Skin epidermis (tissue), 12 donors: Measurements from ENCODE around the gene KREMEN2.

Source experiments
- H3K27ac ChIP-seq, 21 experiments: fragments of 200-600 bp; sonication (generic) in 11 of 21; one replicate each; pipeline ENCODE4 v1.5.0; 2020; ENCODE audit warnings: mild to moderate bottlenecking in 3 of 21, inconsistent platforms in 2 of 21, moderate library complexity in 2 of 21
- H3K4me3 ChIP-seq, 7 experiments: fragments of 200-600 bp; sonication (generic) in 2 of 7; one replicate each; pipeline ENCODE4 v1.5.0; 2020; ENCODE audit warnings: inconsistent platforms in 2 of 7, mild to moderate bottlenecking in 2 of 7, moderate library complexity in 1 of 7

The KREMEN2 gene

DNA sequence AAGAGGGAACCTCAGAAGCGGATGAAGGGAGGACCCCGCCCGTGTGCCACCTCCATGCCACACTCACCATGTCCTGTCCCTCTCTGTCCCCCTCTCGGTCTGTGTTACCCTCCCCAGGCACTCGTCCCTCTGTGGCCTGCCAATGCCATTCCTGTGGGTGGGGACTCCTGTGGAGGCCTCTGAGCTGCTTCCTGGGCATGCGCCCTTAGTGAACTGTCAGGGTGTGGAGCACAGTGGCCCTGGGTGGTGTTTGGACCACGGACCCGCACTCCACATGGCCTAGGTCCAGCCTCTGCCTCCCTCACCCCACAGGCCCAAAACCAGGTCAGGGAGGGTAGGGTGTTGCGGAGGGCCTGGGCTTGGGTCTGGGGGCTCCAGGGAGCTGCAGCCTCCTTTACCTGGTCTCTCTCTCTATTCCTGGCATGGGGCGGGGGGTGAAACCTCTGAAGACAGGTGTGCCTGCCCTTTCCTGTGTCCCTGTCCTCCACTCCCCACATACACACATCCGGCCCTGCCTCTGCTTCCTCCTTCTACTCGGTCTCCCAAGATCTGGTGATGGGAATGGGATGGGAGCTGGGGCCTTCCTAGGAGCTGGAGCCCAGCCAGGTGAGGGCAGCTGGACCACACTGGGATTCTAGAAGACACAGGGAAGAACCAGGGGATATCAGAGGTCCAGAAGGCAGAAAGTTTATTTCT is 27.6 kb downstream of the KREMEN2 start:
- peak overlapping the region in 6 of 21 experiments; percentile 7 to 72 (median 40) for H3K27ac ChIP-seq

DNA sequence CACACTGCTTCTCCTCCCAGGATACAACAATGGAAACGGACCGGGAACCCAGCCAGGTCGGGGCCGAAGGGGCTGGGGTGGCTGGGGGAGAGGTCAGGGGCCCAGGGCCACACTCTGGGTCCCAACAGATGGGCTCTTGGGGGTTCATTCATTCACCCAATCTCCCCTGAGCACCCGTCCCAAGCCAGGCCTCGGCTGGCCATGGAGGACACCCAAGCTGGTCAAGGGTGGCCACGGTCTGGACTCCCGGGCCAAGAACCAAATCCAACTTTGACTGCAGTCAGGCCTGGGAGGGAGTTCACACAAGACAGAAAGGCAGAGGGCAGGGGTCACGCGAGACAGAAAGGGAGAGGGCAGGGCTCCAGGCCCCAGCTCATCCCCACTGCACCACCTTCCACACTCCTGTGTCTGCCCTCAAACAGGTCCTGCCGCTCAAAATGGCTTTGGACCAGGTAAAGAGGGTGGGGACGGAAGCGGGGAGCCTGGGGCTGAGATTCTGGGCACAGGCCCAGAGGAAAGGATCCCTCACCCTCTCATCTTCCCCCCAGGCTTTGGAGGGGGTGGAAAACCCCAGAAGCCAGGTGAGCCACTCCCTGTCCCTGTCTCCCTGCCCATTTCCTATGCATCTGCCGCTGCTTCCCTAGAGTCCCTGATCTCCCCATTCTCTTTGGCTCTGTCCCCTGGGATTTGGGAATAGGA is 28.5 kb downstream of the KREMEN2 start:
- no peak overlapping the region for H3K4me3 ChIP-seq
- peak overlapping the region in 8 of 21 experiments; percentile 7 to 72 (median 28) for H3K27ac ChIP-seq

More for the DNA sequence above, 27.6 kb downstream of the KREMEN2 start:
- H3K4me3 ChIP-seq: no peak overlapping the region

- Histone ChIP-seq H3K27ac (peak overlapping the region in 1 of 21 experiments; percentile 11), H3K4me3 (no peak overlapping the region)
Measured at GRCh38 chr16:2996298-2996697, 32.2 kb downstream of the KREMEN2 start.

- no peak overlapping the region for H3K4me3 ChIP-seq
- H3K27ac ChIP-seq: no peak overlapping the region
Measured at GRCh38 chr16:2999929-3000328, 35.9 kb downstream of the KREMEN2 start.

DNA sequence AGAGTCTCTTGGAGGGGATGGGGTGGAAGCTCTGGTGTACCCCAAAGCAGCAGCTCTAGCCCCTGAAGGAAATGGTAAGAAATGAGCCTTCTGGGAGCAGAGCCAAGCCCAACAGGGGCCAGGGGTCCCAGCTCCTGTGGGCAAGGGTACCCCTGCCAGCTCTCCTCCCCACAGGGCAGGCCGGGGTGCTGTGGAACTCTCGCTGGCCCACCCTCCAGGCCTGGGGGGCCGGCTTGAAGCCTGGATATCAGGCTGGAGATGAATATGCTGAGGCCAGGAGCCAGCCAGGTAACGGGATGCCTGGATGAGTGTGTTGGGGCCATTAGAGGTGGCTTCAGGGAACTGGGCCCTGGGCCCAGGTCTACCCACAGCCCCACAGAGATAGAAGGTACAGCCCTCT is 36.5 kb downstream of the KREMEN2 start:
- Histone ChIP-seq H3K4me3 (no peak overlapping the region), H3K27ac (no peak overlapping the region)

- no peak overlapping the region for H3K4me3 ChIP-seq
- H3K27ac ChIP-seq: no peak overlapping the region
Measured at GRCh38 chr16:3001316-3001715, 37.2 kb downstream of the KREMEN2 start.

- Histone ChIP-seq H3K27ac (no peak overlapping the region), H3K4me3 (peak overlapping the region in 2 of 7 experiments; percentile 19 to 30)
Measured at GRCh38 chr16:3003582-3004270, 39.7 kb downstream of the KREMEN2 start.

DNA sequence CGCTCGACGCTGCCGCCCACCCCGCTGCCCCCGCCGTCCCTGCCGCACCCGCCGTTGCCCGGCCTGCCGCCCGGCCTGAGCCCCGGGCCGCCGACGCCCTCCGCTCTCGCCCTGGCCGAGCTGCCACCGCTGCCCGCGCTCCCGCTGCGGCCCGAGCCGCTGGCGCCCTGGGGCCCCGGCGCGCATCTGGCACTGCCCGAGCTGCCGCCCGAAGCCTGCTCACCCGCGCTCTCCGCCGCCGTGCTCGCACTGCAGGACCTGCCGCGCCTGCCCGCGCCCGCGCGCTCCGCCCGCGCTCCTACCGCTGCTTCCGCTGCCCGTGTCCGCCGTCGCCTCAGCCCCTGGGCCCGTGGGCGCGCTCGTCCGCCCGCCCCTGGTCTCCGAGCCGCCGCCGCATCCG is 40.2 kb downstream of the KREMEN2 start:
- Histone ChIP-seq H3K4me3 (peak overlapping the region in 2 of 7 experiments; percentile 19 to 30), H3K27ac (no peak overlapping the region)

DNA sequence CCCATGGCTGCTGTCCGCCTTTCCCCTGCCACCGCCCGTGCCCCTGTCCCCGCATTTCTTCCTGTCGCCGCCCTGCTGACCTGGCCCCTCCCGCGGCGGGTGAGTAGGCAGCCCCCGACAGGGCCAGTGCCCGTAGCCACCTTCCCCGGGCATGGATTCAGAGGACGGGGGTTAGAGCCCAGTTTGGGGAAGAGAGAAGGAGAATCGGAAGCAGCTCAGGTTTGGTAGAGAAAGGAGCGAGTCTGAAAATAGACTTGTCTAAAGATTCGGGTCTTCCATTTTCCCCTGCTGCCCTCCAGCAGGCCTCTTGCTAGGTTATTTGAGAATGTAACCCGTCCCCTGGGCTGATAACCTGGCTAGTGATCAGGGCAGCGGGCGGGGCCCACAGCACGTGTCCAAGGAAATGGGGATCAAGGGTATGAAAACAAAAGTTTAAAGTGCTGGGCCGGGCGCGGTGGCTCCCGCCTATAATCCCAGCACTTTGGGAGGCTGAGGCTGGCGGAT is 40.8 kb downstream of the KREMEN2 start:
- peak overlapping the region in 3 of 21 experiments; percentile 5 to 55 (median 54) for H3K27ac ChIP-seq
- H3K4me3 ChIP-seq: peak overlapping the region in 4 of 7 experiments; percentile 9 to 30 (median 21)

DNA sequence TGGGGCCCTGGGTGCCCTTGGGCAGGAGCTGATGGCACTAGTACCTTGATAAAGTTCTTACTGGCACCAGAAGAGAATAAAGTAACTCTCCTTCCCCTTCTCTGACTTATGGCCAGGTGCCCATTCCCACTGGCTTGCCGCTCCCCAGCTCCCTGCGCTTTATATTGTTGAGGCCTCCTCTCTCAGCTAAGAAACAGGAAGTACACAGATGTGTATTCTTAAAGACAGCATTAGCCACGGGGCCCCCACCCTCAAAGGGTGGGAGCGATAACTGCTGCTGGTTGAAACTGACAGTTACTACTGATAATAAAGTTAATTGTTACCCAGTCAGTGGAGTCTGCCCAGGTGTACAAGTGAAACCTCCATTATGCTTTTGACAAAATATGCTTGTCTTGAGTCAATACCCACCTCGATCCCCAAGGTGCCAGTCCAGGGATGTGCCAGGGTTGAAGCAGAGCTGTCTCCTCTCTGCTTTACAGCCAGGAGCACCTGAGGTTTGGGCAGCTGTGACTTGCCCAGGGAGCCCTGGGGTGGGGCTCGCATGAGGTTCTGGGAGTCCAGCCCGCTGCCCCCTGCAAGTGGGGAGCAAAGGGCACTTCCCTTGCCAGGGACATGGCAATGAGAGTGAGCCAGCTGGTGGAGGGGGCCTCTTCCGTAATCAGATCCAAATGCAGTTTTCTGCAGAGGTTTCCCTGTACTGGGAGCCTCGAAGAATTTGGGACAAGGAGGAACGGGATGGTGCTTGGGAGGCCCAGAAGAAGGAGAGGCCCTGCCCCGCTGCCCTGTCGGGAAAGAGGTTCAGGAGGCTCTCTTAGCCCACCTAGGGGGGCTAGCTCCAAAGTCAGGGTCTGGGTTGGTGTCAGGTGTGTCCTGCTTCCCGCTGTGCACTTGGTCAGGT is 43.2 kb downstream of the KREMEN2 start:
- Histone ChIP-seq H3K27ac (peak overlapping the region in 8 of 21 experiments; percentile 15 to 73 (median 38)), H3K4me3 (peak overlapping the region in 1 of 7 experiments; percentile 1)

GRCh38 chr16:3007957-3008689 is 44.0 kb downstream of the KREMEN2 start:
- Histone ChIP-seq H3K4me3 (peak overlapping the region in 1 of 7 experiments; percentile 1), H3K27ac (peak overlapping the region in 8 of 21 experiments; percentile 9 to 73 (median 46))

GRCh38 chr16:3008690-3009037 is 44.6 kb downstream of the KREMEN2 start:
- H3K4me3 ChIP-seq: no peak overlapping the region
- peak overlapping the region in 5 of 21 experiments; percentile 9 to 73 (median 48) for H3K27ac ChIP-seq

GRCh38 chr16:3009568-3010390 is 45.7 kb downstream of the KREMEN2 start:
- H3K27ac ChIP-seq: no peak overlapping the region
- H3K4me3 ChIP-seq: no peak overlapping the region

DNA sequence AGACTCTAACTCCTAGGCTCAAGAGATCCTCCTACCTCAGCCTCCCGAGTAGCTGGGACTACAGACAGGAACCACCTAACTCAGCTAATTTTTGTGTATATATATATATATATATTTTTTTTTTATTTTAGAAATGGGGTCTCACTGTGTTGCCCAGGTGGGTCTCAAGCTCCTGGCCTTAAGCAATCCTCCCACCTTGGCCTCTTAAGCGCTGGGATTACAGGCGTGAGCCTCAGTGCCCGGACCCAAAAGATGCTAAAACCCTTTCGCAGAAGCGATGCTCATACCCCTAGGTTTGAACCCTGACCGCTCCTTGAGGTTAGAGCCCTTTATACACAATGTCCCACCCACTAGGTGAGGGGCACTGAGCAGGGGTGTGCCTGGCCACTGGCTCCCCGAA is 46.4 kb downstream of the KREMEN2 start:
- Histone ChIP-seq H3K4me3 (no peak overlapping the region), H3K27ac (no peak overlapping the region)

DNA sequence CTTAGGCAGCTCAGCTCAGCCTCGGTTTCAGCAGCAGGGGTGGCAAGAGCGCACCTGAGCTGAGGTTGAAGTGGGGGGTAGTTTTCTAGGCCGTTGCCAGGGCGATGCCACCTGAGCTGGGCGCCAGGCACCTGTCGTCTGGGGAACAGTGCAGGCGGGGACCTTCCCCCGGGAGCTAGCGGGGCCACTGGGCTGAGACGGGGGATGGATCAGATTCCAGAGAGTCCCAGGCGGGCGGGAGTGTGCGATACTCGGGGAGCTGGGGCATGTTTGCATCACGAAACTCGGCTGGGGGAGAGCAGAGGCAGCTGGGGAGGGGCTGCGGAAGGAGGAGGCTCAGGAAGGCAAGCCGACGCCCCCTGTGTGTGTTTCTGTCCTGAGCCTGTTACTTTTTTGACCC is 48.2 kb downstream of the KREMEN2 start:
- Histone ChIP-seq H3K27ac (no peak overlapping the region), H3K4me3 (no peak overlapping the region)

- no peak within 1 kb of the TSS for H3K27ac ChIP-seq
- H3K4me3 ChIP-seq: no peak within 1 kb of the TSS
Measured at GRCh38 chr16:3012828-3013420, 48.8 kb downstream of the KREMEN2 start, which contains the start of gene CLDN9. Gene CLDN9 (plus strand): TSS chr16:3012923. CDS start chr16:3013363, 440 bp downstream.

DNA sequence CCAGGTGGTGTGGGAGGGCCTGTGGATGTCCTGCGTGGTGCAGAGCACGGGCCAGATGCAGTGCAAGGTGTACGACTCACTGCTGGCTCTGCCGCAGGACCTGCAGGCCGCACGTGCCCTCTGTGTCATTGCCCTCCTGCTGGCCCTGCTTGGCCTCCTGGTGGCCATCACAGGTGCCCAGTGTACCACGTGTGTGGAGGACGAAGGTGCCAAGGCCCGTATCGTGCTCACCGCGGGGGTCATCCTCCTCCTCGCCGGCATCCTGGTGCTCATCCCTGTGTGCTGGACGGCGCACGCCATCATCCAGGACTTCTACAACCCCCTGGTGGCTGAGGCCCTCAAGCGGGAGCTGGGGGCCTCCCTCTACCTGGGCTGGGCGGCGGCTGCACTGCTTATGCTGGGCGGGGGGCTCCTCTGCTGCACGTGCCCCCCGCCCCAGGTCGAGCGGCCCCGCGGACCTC is 49.4 kb downstream of the KREMEN2 start:
- Histone ChIP-seq H3K4me3 (no peak overlapping the region), H3K27ac (no peak overlapping the region)
